Colon (tissue), 2 donors: ENCODE data around the gene STEAP1B.
"Not testable (repeated sequence)": the region's sequence is repeated elsewhere in the genome, so short reads cannot be mapped to it uniquely, and the experiment has no call there.

ENCODE experiments used
- FAIRE-seq: peaks from 2 replicates; lab custom pipeline; 2012; peaks lifted over from hg19 to GRCh38; lab: Jason Lieb, UNC
- donor health status: control.
- donor health status: control.

Gene STEAP1B

DNA sequence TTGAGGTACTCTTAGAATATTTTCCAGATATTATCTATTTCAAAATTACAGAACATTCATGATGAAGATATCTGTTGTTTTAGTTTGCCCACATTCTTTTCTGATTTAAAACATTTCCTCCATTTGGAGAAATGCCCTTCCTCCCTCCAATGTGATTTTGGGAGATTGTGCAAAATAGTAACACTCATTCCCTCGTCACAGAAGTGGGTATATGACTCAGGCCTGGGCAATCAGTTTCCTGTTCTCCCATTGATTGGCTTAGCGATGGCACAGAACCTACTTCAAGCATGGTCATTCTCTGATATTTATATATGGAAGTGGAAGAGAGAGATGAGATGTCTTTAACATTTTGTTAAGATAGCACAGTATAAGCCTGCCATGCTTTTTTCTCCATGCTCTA is 3.1 kb downstream of the STEAP1B start:
- FAIRE-seq, result not testable (repeated sequence)

DNA sequence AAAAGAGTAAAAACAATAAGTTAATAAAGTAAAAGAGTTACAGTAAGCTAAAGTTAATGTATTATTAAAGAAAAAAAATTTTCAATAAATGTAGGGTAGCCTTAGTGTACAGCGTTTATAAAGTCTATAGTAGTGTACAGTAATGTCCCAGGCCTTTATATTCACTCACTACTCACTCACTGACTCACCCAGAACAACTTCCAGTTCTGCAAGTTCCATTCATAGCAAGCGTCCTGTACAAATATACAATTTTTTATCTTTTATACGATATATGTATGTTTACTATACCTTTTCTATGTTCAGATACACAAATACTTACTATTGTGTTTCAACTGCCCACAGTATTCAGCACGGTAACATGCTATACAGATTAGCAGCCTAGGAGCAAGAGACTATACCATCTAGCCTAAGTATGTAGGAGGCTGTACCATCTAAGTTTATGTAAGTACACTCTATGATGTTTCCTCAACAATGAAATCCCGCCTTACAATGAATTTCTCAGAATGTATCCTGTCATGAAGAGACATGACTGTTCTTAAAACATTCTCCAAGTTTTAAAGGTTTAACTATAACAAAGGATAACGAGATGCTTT is 3.6 kb downstream of the STEAP1B start:
- not testable (repeated sequence) for FAIRE-seq

DNA sequence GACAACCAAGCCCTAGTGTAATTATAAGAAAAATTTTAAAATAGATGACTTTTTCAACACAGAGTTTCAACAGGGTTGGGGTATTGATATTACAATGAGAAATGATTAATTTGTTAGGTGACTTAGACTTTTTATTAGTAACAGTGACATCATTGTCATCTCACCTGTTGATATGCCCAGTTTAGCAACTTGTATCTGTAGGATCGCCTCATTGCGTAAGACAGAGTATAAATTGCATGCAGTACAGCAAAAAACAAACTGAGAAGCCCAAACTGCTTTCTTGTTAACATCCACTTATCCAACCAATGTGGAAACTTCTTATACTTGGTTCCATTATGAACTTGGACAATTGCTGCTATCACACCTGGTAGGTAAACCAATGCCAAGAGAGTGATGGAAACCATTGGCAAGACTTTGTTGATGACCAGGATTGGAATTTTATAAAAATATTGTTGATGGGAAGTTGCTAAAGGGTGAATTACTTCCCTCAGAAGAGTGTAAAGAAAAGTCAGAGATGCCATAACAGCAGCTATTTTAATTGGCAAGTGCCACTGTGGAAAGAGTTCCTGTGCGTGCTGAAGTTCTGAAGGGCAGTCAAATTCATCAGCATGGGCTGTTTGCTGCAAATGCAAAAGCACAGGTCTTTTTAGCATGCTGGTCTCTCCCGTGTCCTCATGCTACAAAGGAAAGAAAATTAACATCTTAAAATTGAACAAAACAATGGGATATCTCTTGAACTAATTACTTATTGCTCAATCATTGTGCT is 6.6 kb downstream of the STEAP1B start:
- not testable (repeated sequence) for FAIRE-seq

DNA sequence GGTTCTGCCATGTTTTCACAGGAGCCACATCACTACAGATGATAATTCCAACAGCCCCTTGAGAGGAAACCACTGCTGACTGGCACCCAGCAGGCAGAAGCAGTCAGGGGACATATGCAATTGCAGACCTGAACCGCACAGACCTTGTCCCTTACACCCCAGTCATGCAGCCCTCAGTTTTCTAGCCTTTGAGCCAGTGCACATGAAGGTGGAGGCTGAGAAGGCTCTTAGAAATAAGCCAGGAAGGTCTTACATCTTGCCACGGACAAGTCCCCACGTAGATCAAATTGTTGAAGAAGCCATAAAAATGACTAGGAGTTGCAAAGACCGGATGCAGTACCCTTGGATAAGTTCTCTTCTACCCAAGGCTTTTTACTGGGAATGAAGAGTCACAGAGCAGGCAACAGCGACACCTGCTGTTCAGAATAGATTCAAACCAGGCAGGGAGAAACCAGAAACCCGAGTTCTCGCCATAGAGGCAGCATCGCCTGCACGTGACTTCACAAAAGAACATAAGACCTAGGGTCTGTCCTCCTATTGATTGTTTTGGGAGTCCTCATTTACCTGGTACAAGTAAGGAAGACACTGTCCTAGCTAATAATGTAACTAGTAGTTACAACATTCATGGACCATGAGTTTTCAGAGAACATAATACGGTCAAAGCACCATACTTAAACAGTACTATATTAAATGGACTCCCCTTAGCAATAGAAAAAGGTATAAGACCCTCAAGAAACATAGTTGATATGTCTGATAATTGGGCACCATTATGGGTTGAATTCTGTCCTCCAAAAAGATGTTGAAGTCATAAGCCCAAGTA is 11.1 kb downstream of the STEAP1B start:
- FAIRE-seq, result no peak

DNA sequence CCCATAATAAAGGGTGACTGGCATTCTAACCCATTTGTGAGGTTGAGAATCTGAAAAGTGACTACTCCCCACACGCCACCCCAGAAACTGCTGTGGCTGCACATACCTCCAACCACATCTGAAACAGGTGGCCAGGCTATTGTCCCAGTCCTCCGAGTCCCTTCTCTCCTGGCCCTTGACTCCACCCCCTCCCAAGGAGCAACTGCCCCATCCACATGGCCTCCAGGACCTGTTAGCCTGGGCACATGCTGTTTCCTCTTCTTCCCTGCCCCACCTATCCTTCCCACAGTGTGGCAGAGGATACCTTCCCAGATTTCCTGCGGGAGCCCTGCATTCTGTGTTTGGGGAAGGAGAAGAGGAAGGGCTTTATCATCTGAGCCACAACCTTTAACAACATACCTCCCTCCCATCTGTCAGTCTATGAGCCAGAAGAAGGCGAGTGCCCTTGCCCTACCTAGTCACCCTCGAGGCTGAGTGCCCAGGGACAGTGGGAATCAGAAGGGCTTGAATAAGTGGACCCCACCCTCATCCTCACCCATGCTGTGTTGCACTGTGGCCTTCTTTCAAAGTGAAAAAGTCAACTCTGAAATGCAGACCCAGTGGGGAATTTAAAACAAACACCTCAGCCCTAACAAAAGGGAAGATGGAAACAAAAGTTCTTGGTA is 11.9 kb downstream of the STEAP1B start:
- FAIRE-seq, result no peak

DNA sequence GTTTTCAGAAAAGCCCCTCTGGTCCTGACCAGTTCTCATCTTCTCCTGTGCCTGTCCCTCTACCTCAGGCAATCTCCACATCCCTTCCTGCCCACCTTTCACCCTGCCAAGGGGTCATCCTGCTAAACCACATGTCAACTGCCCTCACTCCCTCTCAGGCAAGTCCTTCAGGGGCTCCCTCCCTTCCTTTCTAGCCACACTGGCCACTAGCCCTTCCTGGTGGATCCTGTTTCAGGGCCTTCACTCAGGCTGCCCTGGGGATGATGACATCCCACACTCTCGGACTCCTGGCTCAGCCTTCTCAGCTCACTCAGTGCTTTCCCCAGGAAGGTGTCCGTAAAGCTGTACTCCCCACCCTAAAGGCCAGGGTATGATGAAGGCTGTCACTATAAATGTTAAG is 13.4 kb downstream of the STEAP1B start:
- no peak for FAIRE-seq

DNA sequence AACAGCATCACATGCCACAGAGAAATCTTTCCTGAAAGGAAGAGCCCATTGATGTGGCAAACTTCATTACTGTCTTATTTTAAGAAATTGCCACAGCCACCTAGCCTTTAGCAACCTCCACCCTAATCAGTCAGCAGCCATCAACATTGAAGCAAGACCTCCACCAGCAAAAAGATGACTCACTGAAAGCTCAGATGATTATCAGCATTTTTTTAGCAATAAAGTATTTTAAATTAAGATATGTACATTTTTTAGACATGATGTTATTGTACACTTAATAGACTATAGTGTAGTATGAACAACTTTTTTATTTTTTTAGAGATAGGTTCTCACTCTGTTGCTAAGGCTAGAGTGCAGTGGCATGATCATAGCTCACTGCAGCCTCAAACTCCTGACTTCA is 14.8 kb downstream of the STEAP1B start:
- FAIRE-seq, result no peak

DNA sequence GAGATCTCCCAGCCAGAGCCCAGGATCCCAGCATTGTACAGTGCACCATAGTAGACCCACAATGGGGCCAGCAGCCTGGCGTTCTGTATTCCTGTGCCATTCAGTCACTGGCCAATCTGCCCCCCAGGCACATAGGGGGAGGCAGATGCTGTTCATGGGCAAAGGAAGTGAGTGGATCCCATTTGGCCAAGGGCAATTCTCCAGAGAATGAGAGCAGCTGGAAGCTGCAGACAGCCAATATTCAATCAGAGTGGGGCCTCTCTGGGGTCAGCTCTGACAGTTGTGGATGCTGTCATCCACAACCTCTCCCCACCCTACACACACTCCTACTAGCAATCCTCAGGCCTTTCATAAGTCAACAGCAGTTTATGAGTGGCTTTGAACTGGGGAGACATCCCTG is 17.5 kb downstream of the STEAP1B start:
- FAIRE-seq, result no peak

DNA sequence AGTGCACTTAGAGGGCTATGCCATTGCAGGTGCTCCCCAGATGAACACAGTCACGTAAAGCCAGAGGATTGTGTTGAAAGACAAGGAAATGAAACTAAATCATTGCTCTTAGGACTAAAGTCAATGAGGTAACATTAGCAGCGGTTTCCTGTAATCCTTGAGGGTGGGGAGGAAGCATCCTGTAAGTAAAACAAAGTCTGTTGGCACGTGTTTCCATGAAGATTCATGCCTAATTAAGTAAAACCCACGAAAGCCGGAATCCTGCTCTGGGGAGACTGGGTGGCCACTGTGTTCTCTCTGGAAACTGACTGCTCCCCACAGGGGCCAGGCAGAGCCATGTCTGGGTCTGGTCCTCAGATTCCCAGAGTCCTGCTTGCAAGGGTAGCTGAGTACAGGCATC is 18.3 kb downstream of the STEAP1B start:
- no peak for FAIRE-seq

DNA sequence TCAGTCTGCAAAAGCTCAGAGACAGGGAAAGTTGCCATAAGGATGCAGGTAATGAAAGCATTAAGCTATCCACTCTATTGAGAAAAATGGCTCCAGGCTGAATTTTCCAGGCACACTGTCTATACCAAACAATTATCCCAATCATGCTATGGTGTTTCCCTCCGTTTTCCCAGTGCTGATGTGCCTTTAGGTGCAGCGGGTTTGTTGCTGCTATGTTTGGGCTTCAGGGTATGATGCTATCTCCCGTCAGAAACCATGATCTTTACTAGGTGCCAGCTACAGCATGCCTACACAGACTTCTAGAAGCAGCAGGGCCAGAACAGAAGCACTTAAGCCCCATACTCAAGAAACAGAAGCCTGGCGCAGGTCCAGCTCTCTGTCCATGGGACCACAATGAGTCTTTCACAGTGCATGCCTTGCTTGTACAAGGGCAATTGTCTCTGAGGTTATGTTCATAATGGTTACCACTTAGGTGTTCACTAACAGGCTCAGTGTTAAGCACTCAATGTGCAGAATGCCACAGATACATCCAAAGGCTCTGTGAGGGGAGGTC is 19.4 kb downstream of the STEAP1B start:
- no peak for FAIRE-seq

DNA sequence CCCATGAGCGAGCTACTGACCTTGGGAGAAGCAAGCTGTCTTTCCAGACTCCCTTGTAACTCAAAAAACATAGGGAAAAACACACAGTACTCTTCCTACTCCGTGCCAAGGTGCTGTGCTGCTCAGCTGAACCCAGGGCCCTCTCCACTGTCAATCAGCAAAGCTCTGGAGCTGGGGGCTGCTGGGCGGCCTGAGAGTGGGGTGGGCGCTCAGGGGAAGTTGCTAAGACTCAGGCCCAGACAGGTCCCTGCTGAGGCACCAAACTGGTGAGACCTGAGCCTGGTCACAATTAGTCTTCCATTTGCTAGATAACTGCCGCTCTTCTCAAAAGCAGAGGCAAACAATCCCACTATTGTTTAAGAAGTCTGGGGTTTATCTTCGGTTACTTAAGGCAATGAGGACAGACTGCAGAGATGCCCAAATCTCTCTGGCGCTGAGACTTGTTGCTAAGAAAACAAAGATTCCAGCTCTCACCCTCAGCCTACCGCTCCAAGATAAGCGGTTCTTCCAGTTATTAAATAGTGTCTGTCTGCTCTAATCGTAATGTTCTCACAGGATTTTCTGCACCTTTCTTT is 22.0 kb downstream of the STEAP1B start:
- FAIRE-seq, result no peak

DNA sequence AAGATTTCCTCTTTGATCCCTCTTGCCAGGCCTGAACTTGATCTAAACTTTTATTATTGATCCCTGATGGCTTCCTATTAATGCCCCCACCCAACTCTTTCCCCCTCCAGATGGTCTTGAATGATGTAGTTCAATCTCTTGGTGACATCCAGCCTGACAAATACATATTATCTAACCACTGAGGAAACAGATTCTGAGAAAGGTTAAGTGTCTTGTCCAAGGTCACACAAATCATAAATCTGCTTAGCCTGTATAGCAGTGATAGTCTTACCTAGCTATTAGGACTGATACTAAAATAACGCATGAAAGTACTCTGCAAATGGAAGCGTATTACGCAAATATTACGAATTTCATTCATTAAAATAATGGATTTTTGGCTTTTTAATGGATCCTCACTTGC is 22.7 kb downstream of the STEAP1B start:
- no peak for FAIRE-seq

DNA sequence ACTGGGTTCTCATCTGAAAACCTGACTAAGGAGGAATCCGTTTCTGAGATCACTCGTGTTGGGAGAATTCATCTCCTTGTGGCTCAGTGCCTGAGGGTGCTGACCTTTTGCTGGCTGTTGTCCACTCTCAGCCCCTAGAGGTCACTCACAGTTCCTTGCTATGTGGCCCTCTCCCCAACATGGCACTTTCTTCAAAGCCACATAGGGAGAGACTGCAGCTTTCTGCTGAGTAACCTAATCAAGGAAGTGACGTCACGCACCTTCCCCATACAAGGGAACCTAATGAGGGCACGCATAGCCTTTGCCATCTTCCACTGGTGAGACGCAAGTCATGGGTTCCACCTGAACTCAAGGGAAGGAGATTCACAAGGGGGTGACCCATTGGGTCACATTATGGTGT is 23.2 kb downstream of the STEAP1B start:
- FAIRE-seq, result no peak

DNA sequence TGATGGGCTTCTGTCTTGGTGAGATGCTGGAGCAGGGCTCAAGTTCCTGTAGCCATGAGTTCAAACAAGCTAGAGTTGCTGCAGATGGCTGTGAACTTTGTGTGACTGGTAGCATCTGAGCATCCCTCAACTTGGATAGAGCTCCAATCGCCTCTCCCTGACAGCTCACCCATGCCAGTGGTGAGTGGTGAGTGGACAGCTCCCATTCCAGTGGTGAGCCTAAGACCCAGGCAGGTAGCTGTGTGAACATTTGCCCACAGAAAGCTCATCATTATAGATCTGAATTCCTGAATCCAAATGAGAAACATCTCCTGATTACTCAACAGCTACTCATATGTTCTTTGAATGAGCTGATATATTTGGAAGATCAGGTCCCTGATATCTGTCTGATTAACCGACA is 25.3 kb downstream of the STEAP1B start:
- no peak for FAIRE-seq

DNA sequence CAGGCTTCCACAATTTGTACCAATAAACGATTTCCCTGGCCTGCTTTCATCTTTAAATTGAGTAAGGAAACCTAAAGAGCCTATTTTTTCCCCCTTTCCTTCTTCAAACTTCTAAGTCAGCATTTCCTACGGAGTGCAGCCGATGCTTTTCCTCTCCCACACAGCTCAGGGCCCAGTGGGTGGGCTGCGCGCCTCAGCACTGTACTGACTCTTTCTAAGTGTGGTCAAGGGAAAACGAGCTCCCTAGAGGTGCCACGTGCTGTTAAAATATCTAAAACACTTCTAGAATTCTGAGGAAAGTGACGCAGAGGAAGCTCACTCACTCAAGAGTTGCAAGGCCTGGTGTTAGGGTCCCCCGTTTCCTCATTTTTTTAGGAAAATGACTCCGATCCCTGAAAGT is 29.0 kb downstream of the STEAP1B start:
- no peak for FAIRE-seq

DNA sequence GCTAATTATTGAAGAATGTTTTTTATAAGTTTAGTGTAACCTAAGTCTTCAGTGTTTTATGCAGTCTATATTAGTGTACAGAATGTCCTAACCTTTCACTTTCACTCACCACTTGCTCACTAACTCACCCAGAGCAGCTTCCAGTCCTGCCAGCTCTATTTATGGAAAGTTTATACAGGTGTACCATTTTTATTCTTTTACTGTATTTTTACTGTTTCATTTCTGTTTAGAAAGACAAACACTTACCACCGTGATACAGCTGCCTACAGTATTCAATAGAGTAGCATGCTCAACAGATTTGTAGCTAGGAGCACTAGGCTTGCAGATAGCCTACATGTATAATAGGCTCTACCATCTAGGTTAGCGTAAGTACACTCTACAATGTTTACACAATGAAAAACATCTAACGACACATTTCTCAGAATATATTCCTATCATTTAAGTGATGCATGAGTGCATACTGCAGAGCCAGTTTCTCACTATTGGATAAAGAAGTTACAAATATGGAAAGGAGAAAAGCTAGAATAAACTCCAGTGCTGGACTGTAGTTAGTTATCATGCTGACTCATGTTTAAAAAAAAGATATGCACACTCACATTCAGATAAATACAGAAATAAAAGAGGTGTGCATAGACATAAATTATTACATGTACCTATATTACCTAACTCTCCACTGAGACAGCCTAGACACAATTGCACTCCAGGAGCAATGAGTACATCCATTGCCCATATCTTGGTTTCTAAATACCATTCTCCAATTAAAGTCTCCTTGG is 30.4 kb downstream of the STEAP1B start:
- FAIRE-seq, result no peak

DNA sequence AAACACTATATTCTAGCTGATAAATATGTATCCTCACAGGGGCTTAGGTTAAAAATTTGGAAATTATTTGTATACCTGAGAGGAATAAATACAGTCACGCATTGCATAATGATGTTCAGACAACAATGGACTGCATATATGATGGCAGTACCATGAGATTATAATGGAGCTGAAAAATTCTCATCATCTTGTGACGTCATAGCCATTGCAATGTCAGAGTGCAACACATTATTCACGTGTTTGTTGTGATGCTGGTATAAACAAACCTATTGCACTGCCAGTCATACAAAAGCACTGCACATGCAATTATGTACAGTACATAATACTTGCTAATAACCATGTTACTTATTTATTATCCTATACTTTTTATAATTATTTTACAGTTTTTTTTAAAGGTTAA is 31.4 kb downstream of the STEAP1B start:
- FAIRE-seq, result no peak

DNA sequence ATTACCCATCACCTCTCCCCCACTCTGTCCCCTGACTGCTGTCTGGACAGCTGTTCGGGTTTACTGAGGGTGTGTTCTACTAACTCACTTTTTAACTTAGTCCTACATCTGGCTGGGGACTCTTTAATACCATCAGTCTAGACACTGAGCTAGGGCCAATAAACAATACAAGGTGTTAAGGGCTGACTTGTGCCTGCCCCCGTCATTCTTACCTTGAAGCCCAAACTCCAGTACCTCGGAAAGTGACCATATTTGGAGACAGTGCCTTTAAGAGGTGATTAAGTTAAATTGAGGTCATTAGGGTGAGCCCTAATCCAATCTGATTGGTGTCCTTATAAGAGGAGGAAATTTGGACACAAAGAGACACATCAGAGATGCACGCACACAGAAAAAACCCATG is 35.7 kb downstream of the STEAP1B start:
- no peak for FAIRE-seq

DNA sequence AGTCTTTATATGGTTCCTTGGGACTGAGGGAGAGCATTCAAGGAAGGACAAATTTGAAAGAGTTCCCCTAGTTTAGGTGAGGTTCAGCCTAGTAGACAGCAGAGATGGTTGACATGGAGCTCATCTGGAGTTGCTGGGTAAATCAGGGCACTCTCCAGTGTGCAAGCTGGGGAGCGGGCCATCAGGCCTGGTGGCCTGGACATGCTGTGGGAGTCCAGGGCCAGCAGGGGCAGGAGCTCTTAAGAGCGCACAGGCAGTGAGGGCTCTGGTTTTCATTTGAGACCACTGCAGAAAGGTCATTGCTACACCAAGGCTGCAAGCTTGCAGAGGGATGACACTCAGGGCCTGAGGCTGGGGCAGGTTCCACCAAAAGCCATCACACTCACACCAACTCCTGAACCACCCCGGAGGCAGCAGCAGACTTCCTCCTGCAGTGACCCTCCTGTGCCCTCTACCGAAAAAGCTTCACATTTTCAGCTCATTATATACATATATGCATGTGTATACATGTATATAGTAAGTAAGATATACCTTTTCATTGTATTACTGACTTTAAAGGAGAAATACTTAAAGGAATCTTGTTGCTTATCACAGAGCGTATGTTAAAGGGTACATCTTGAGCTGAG is 39.5 kb downstream of the STEAP1B start:
- no peak for FAIRE-seq

DNA sequence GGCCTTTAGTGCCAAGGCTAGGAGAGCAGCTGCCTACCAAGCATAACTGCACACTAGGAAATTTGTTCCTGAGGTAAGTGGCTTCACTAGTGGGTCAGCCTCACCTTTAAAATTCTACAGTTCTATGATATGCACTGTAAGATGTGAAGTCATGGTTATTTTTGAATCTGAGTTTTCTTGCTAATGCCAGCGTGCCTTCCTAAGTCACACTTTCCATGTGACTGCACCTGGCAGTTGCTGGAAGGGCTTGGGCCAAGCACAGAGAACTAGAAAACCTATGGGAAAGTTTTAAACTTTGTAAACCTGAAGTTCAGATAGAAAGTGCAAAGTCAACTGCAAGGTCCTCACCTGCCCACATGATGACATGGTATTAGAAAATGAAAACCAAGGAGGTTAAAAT is 42.5 kb downstream of the STEAP1B start:
- no peak for FAIRE-seq

DNA sequence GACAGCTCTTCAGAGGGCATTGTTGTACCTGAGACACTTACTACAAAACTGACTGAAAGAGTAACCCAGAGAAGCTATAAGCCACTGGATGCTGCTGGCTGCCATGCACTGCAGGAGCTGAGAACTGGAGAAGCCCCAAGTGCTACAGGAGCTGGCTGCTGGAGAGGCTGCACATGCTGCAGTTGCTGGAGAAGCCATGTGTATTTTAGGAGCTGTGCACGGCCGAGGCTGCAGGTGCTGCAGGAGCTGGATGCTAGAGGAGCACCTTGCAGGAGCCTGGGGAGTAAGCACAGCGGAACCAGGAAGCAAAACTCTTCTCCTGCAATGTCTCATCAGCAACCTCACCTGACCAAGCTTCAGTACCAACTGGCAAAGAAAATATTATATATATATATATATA is 45.5 kb downstream of the STEAP1B start:
- FAIRE-seq, result no peak
